GM10266 (cell line): ENCODE data around the gene PABPN1L.

Source experiments
- DNase-seq: peaks from one replicate; pipeline ENCODE4 v3.0.0; 2012; ENCODE audit errors: extremely low spot score
- TF ChIP-seq, protein P1 (sequence below): IDR thresholded peaks from 2 replicates; pipeline ENCODE4 v1.5.1; 2012; ENCODE audit warnings: mild to moderate bottlenecking, low read depth; ENCODE audit not compliant: control insufficient read depth, insufficient read depth; ENCODE audit errors: missing control alignments

Gene PABPN1L

DNA sequence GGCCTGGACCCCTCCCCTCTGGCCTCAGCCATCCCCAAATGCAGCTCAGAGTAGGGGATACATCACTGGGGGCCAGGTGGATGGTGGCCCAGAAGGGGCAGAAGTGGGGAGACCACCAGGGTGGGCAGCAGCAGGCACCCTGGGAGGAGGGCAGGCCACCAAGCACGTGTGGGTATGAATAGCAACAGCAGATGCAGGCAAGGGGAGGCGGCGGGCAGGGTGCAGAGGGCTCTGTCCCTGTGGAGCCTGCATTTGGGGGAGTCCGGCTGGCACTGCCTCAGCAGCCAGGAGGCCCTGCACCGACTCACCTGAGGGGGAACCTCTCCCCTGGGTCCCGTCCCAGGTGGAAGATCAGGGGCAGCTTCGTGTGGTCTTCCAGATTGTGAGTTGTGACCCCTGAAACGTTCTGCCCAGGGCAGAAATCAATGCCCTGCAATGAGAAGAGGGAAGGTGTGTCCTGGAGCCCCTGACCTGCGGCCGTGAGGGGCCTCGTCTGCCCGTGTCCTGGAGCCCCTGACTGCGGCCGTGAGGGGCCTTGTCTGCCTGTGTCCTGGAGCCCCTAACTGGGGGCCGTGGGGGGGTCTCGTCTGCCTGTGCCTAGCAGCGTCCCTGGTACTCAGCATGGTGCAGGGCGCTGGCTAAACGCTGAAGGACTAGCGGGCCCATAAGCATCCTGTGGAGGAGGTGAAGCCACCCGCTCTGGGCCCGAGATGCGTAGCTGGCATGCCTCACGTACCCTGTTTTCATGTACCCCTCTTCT, 44.0 kb downstream of the PABPN1L start:
- TF ChIP-seq, protein P1, sequence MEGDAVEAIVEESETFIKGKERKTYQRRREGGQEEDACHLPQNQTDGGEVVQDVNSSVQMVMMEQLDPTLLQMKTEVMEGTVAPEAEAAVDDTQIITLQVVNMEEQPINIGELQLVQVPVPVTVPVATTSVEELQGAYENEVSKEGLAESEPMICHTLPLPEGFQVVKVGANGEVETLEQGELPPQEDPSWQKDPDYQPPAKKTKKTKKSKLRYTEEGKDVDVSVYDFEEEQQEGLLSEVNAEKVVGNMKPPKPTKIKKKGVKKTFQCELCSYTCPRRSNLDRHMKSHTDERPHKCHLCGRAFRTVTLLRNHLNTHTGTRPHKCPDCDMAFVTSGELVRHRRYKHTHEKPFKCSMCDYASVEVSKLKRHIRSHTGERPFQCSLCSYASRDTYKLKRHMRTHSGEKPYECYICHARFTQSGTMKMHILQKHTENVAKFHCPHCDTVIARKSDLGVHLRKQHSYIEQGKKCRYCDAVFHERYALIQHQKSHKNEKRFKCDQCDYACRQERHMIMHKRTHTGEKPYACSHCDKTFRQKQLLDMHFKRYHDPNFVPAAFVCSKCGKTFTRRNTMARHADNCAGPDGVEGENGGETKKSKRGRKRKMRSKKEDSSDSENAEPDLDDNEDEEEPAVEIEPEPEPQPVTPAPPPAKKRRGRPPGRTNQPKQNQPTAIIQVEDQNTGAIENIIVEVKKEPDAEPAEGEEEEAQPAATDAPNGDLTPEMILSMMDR = no peak
- DNase-seq = no peak

- TF ChIP-seq, protein P1 = no peak
- no peak for DNase-seq
Measured at GRCh38 chr16:88821168-88821850, 45.2 kb downstream of the PABPN1L start.

- no peak for DNase-seq
Measured at GRCh38 chr16:88820385-88821025, 46.0 kb downstream of the PABPN1L start.

DNA sequence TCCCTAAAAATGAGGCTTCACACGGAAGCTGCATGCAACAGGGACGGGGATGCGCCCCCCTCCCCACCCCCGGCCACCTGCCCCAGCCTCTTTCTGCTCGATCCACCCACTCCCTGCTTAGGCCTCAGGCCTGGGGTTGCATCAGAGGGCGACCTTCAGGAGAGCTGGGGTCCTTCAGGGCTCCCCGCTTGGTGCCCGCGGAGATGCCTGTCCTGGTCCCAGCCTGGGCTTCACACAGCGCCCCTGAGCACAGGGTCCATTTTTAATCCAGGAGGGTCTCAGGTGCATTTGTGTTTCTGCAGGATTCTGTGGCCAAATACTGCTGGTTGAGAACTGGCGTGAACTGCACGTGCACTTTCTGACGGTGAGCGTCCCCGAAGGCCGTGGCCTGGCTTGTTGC, 47.3 kb downstream of the PABPN1L start:
- no peak for DNase-seq
- TF ChIP-seq, protein P1 = no peak

More at GRCh38 chr16:88820385-88821025, 46.0 kb downstream of the PABPN1L start:
- TF ChIP-seq, protein P1 = no peak

GRCh38 chr16:88818575-88818874, 47.9 kb downstream of the PABPN1L start:
- TF ChIP-seq, protein P1 = no peak
- DNase-seq = no peak

- TF ChIP-seq, protein P1 = no peak
- no peak for DNase-seq
Measured at GRCh38 chr16:88817785-88818574, 48.5 kb downstream of the PABPN1L start.
